Mucosa of rectum (tissue), 2 donors: ENCODE measurements around the gene MRPL48.

Source experiments
- H3K27ac ChIP-seq, 2 donors: one replicate each; pipeline ENCODE4 v1.7.0; 2013; ENCODE audit warnings: inconsistent platforms in 2 of 2, low read depth in 2 of 2, low read length in 2 of 2
- H3K27me3 ChIP-seq, 2 donors: one replicate each; pipeline ENCODE4 v1.7.0; 2013; ENCODE audit warnings: low read length in 2 of 2; ENCODE audit not compliant: control insufficient read depth in 2 of 2, insufficient read depth in 2 of 2
- H3K36me3 ChIP-seq, 2 donors: one replicate each; pipeline ENCODE4 v1.7.0; 2013; ENCODE audit warnings: low read length in 2 of 2; ENCODE audit not compliant: control insufficient read depth in 2 of 2, insufficient read depth in 2 of 2
- H3K4me1 ChIP-seq, 2 donors: one replicate each; pipeline ENCODE4 v1.7.0; 2013; ENCODE audit warnings: low read length in 2 of 2, mild to moderate bottlenecking in 1 of 2; ENCODE audit not compliant: control insufficient read depth in 2 of 2, insufficient read depth in 2 of 2
- H3K4me3 ChIP-seq, 2 donors: one replicate each; pipeline ENCODE4 v1.7.0; 2013; ENCODE audit warnings: low read length in 2 of 2
- H3K9ac ChIP-seq, 2 donors: one replicate each; pipeline ENCODE4 v1.7.0; 2013; ENCODE audit warnings: low read length in 2 of 2, low read depth in 1 of 2, mild to moderate bottlenecking in 1 of 2
- H3K9me3 ChIP-seq, 2 donors: one replicate each; pipeline ENCODE4 v1.7.0; 2013; ENCODE audit warnings: low read length in 2 of 2; ENCODE audit not compliant: control insufficient read depth in 2 of 2
- donor health status: healthy.
- donor health status: Normal muscosa, but diverticular disease.

MRPL48 gene

GRCh38 chr11:73862986-73863385 is 75.3 kb downstream of the MRPL48 start:
- Histone ChIP-seq H3K4me1 (no peaks in the 10 kb centered on the region), H3K36me3 (peaks cover 21 to 34% of the 10 kb centered on the region in 2 donors), H3K27me3 (no peaks in the 10 kb centered on the region), H3K27ac (no peak overlapping the region), H3K9me3 (no peaks in the 10 kb centered on the region), H3K4me3 (no peak overlapping the region), H3K9ac (no peak overlapping the region)

- H3K4me3 ChIP-seq = no peak overlapping the region
- no peak overlapping the region for H3K9ac ChIP-seq
- peaks cover 0 to 9% of the 10 kb centered on the region in 2 donors for H3K4me1 ChIP-seq
- H3K27me3 ChIP-seq = no peaks in the 10 kb centered on the region
- peak overlapping the region in 1 of 2 donors; percentile 14 for H3K27ac ChIP-seq
- no peaks in the 10 kb centered on the region for H3K9me3 ChIP-seq
- peaks cover 10 to 32% of the 10 kb centered on the region in 2 donors for H3K36me3 ChIP-seq
Observed at GRCh38 chr11:73866095-73866579, 78.5 kb downstream of the MRPL48 start.

GRCh38 chr11:73866586-73866996 is 78.9 kb downstream of the MRPL48 start:
- Histone ChIP-seq H3K27ac (peak overlapping the region in 1 of 2 donors; percentile 14), H3K36me3 (peaks cover 10 to 29% of the 10 kb centered on the region in 2 donors), H3K9me3 (no peaks in the 10 kb centered on the region), H3K9ac (no peak overlapping the region), H3K4me1 (peaks cover 0 to 9% of the 10 kb centered on the region in 2 donors), H3K4me3 (no peak overlapping the region), H3K27me3 (no peaks in the 10 kb centered on the region)

GRCh38 chr11:73869332-73869949 is 81.8 kb downstream of the MRPL48 start:
- Histone ChIP-seq H3K4me3 (no peak overlapping the region), H3K27ac (peak overlapping the region; percentile 18 to 47), H3K27me3 (no peaks in the 10 kb centered on the region), H3K9ac (peak overlapping the region in 1 of 2 donors; percentile 11), H3K36me3 (peaks cover 15 to 22% of the 10 kb centered on the region in 2 donors), H3K9me3 (no peaks in the 10 kb centered on the region), H3K4me1 (peaks cover 0 to 9% of the 10 kb centered on the region in 2 donors)

GRCh38 chr11:73870261-73870660 is 82.6 kb downstream of the MRPL48 start:
- H3K36me3 ChIP-seq = peaks cover 14 to 19% of the 10 kb centered on the region in 2 donors
- no peaks in the 10 kb centered on the region for H3K9me3 ChIP-seq
- H3K9ac ChIP-seq = no peak overlapping the region
- no peaks in the 10 kb centered on the region for H3K27me3 ChIP-seq
- peak overlapping the region in 1 of 2 donors; percentile 4 for H3K27ac ChIP-seq
- peaks cover 2 to 9% of the 10 kb centered on the region in 2 donors for H3K4me1 ChIP-seq
- H3K4me3 ChIP-seq = no peak overlapping the region

GRCh38 chr11:73872749-73873357 is 85.2 kb downstream of the MRPL48 start:
- H3K27me3 ChIP-seq = no peaks in the 10 kb centered on the region
- H3K4me3 ChIP-seq = no peak overlapping the region
- no peaks in the 10 kb centered on the region for H3K9me3 ChIP-seq
- H3K4me1 ChIP-seq = peaks cover 13 to 27% of the 10 kb centered on the region in 2 donors
- H3K36me3 ChIP-seq = peaks cover 14 to 17% of the 10 kb centered on the region in 2 donors
- H3K27ac ChIP-seq = no peak overlapping the region
- no peak overlapping the region for H3K9ac ChIP-seq

- Histone ChIP-seq H3K27ac (no peak overlapping the region), H3K4me1 (peaks cover 13 to 18% of the 10 kb centered on the region in 2 donors), H3K9ac (peak overlapping the region in 1 of 2 donors; percentile 88), H3K4me3 (peak overlapping the region; percentile 99 to 100), H3K36me3 (peaks cover 14% of the 10 kb centered on the region in 2 donors), H3K9me3 (no peaks in the 10 kb centered on the region), H3K27me3 (no peaks in the 10 kb centered on the region)
Observed at GRCh38 chr11:73875380-73875779, 87.7 kb downstream of the MRPL48 start.

GRCh38 chr11:73875840-73876239 is 88.2 kb downstream of the MRPL48 start:
- Histone ChIP-seq H3K9me3 (no peaks in the 10 kb centered on the region), H3K27me3 (no peaks in the 10 kb centered on the region), H3K36me3 (peaks cover 13 to 14% of the 10 kb centered on the region in 2 donors), H3K9ac (peak overlapping the region; percentile 88 to 92), H3K4me3 (peak overlapping the region; percentile 99 to 100), H3K27ac (peak overlapping the region; percentile 88 to 95), H3K4me1 (peaks cover 13 to 18% of the 10 kb centered on the region in 2 donors)

GRCh38 chr11:73876424-73877310 is 89.0 kb downstream of the MRPL48 start, which contains the start of the genes COA4 and PAAF1:
COA4 (minus strand) TSS chr11:73876846; CDS start chr11:73873378, 3,468 bp downstream.
PAAF1 (plus strand) TSS chr11:73876999; CDS start chr11:73877022, 23 bp downstream.
- peaks cover 13 to 18% of the 10 kb centered on the region in 2 donors for H3K4me1 ChIP-seq

More at GRCh38 chr11:73876424-73877310, 89.0 kb downstream of the MRPL48 start, which contains the start of the genes COA4 and PAAF1:
- peaks cover 13 to 14% of the 10 kb centered on the region in 2 donors for H3K36me3 ChIP-seq
- peak within 1 kb of the TSS; percentile 99 to 100 for H3K4me3 ChIP-seq
- H3K9me3 ChIP-seq = no peaks in the 10 kb centered on the region
- H3K27ac ChIP-seq = peak within 1 kb of the TSS; percentile 88 to 95
- H3K9ac ChIP-seq = peak within 1 kb of the TSS; percentile 88 to 92
- H3K27me3 ChIP-seq = no peaks in the 10 kb centered on the region
